Neural progenitor cell (in vitro differentiated cells): ENCODE measurements around the gene UNC80.

Experiments used
- CTCF ChIP-seq: fragments of 200-600 bp; sonication (generic); IDR thresholded peaks from 2 replicates; pipeline ENCODE4 v1.5.1; 2017; ENCODE audit warnings: antibody characterized with exemption, mild to moderate bottlenecking
- EZH2 ChIP-seq: fragments of 200-600 bp; sonication (generic); IDR thresholded peaks from 2 replicates; pipeline ENCODE4 v1.6.1; 2017; ENCODE audit warnings: antibody characterized with exemption, mild to moderate bottlenecking, moderate library complexity

GRCh38 chr2:210022824-210023223, 251.2 kb downstream of the UNC80 start:
- TF ChIP-seq CTCF (no peak), EZH2 (no peak)
